Activated CD8-positive, alpha-beta T cell treated with anti-CD3 and anti-CD28 coated beads, Interleukin-2, amount 10 ng/mL, durations not matched to agents 7 days and 5 days (primary cell): ENCODE data around the gene LRRC37A. TPM values are rescaled to one million over a fixed set of nuclear protein-coding genes. Genes with fewer than 3 reads are reported as not detected.
"Not testable (repeated sequence)": the region's sequence is repeated elsewhere in the genome, so short reads cannot be mapped to it uniquely, and the experiment has no call there.

Experiments
- ATAC-seq: fragments of 150-1000 bp; cut with Tn5 transposase; one replicate; pipeline ENCODE4 v1.10.0; 2021; ENCODE audit warnings: moderate library complexity
- CTCF ChIA-PET: fragments of 350-600 bp; sonication (Branson Sonifier 250); formaldehyde crosslinking; loops from one replicate; lab custom pipeline; 2021; ENCODE audit warnings: antibody characterized with exemption; lab: Charles Lee
- POLR2A ChIA-PET: fragments of 350-600 bp; sonication (Branson Sonifier 250); formaldehyde crosslinking; loops from one replicate; lab custom pipeline; 2021; ENCODE audit warnings: antibody characterized with exemption; lab: Charles Lee
- DNase-seq: peaks from one replicate; pipeline ENCODE4 v3.0.0-alpha.2; 2020
- H3K27ac Mint-ChIP-seq: one replicate; pipeline ENCODE4 v1.8.0; 2021; ENCODE audit warnings: mild to moderate bottlenecking, mixed read lengths
- H3K27me3 Mint-ChIP-seq: one replicate; pipeline ENCODE4 v1.8.0; 2021; ENCODE audit warnings: low read depth, mixed read lengths
- H3K36me3 Mint-ChIP-seq: one replicate; pipeline ENCODE4 v1.8.0; 2021; ENCODE audit warnings: low read depth, mixed read lengths
- H3K4me1 Mint-ChIP-seq: one replicate; pipeline ENCODE4 v1.8.0; 2021; ENCODE audit warnings: low read depth, mixed read lengths
- H3K4me3 Mint-ChIP-seq: one replicate; pipeline ENCODE4 v1.8.0; 2021; ENCODE audit warnings: mild to moderate bottlenecking, mixed read lengths
- H3K9me3 Mint-ChIP-seq: one replicate; pipeline ENCODE4 v1.8.0; 2022; ENCODE audit warnings: mixed read lengths; ENCODE audit not compliant: insufficient read depth
- total RNA-seq, 2 experiments: library from RNA; stranded (reverse); gene quantifications; one replicate each; pipeline ENCODE4 v1.2.3, GENCODE V29; 2021

LRRC37A gene
- total RNA-seq, 2 experiments from 2014 or later = 2.7 to 2.8 TPM

DNA sequence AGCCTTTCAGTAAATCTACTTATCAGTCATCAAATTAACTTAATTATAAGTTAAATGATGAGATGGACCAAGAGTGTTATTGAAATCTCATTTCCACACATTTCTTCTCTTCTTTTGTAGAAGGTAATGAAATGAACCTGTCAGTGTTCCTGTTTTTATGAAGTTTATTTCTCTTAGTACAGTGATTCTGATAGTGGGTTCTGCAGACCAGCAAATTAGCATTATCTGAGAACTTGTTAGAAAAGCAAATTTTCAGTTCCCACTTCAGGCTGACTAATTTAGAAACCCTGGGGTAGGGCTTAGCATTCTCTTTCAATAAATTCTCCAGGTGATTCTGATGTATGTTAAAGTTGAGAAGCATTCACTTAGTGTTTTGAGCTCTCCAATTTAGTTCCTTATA, 90.6 kb downstream of the LRRC37A start:
- ATAC-seq, DNase-seq, H3K27me3 Mint-ChIP-seq, CTCF ChIA-PET, H3K4me1 Mint-ChIP-seq, H3K27ac Mint-ChIP-seq, H3K4me3 Mint-ChIP-seq, H3K9me3 Mint-ChIP-seq, POLR2A ChIA-PET, H3K36me3 Mint-ChIP-seq: not testable (repeated sequence)

Other genes with a start within 250 kb of the LRRC37A start
- 10 to 100 TPM; 80.5 to 82.8 TPM for gene KANSL1, start 101.7 kb upstream of the LRRC37A start, total RNA-seq
- gene ARL17B, start 66.6 kb downstream of the LRRC37A start, total RNA-seq = 10 to 100 TPM; 39.5 to 46.8 TPM
- gene LRRC37A2, start 217.3 kb downstream of the LRRC37A start, total RNA-seq = 10 to 100 TPM; 14.2 to 16.3 TPM